BE2C (cell line): ENCODE data around the gene MYH9.
A peak's percentile ranks its signal among the peaks of the same experiment; 100 is the strongest.

Source experiments
- DNase-seq: peaks from one replicate; pipeline ENCODE4 v3.0.0-alpha.2; 2020
- H3K27me3 ChIP-seq: fragments of 250-450 bp; sonication (Bioruptor Pico); 2 replicates; pipeline ENCODE4 v1.5.1; 2020; ENCODE audit warnings: mild to moderate bottlenecking
- H3K36me3 ChIP-seq: fragments of 250-450 bp; sonication (Bioruptor Pico); 2 replicates; pipeline ENCODE4 v1.5.1; 2020; ENCODE audit warnings: mild to moderate bottlenecking
- H3K4me1 ChIP-seq: fragments of 250-450 bp; sonication (Bioruptor Pico); 2 replicates; pipeline ENCODE4 v1.5.1; 2020
- H3K4me3 ChIP-seq: 2 replicates; pipeline ENCODE4 v1.5.1; 2011; ENCODE audit warnings: low read depth, low read length
- H3K9me3 ChIP-seq: fragments of 250-450 bp; sonication (Bioruptor Pico); 2 replicates; pipeline ENCODE4 v1.5.1; 2020
- TF ChIP-seq, protein P1 (sequence below): IDR thresholded peaks from 2 replicates; pipeline ENCODE4 v1.5.1; 2012; ENCODE audit warnings: mild to moderate bottlenecking, low read depth, low read length

The MYH9 gene

DNA sequence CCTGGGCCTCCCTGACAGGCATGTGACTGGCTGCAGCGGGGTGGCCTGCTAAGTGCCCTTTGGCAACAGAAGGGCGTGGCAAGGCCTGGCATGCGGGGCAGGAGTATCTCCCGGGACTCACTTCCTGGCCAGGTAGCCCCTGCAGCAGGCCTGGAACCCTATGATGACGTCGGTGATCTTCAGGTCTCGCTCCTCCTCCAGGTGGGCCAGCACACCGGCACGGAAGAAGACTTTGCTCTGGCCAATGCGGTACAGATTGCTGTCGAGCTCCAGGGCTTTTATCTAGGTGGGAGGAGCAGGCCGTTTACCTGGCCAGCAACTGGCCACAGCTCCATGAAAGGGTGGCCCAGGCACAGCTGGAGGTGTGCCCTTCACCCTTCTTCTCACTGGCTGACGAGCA is 83.9 kb downstream of the MYH9 start:
- TF ChIP-seq, protein P1, sequence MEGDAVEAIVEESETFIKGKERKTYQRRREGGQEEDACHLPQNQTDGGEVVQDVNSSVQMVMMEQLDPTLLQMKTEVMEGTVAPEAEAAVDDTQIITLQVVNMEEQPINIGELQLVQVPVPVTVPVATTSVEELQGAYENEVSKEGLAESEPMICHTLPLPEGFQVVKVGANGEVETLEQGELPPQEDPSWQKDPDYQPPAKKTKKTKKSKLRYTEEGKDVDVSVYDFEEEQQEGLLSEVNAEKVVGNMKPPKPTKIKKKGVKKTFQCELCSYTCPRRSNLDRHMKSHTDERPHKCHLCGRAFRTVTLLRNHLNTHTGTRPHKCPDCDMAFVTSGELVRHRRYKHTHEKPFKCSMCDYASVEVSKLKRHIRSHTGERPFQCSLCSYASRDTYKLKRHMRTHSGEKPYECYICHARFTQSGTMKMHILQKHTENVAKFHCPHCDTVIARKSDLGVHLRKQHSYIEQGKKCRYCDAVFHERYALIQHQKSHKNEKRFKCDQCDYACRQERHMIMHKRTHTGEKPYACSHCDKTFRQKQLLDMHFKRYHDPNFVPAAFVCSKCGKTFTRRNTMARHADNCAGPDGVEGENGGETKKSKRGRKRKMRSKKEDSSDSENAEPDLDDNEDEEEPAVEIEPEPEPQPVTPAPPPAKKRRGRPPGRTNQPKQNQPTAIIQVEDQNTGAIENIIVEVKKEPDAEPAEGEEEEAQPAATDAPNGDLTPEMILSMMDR, result no peak

DNA sequence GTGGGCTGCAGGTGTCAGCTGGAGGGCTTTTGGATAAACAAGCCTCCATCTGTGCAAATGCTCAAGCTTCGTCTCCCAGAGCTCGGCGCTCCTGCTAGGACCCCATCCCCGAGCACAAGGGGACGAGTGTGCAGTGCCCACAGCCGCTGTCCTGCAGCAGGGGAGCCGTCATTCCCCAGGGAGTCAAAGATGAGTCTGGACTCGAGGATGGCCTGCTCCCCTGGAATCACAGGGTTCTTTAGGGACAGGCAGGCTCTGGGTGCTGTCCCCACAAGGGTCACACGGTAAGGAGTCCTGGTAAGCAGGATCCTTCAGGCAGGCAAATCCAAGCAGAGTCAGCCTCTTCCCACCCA is 84.7 kb downstream of the MYH9 start:
- Histone ChIP-seq H3K4me3 (no peak overlapping the region), H3K36me3 (peaks cover 85% of the 10 kb centered on the region), H3K9me3 (no peaks in the 10 kb centered on the region), H3K27me3 (no peaks in the 10 kb centered on the region), H3K4me1 (no peaks in the 10 kb centered on the region)
- DNase-seq, result no peak
- TF ChIP-seq, protein P1, result no peak

More for the DNA sequence above, 83.9 kb downstream of the MYH9 start:
- Histone ChIP-seq H3K4me3 (no peak overlapping the region), H3K9me3 (no peaks in the 10 kb centered on the region), H3K27me3 (no peaks in the 10 kb centered on the region), H3K36me3 (peaks cover 81% of the 10 kb centered on the region), H3K4me1 (no peaks in the 10 kb centered on the region)
- no peak for DNase-seq

DNA sequence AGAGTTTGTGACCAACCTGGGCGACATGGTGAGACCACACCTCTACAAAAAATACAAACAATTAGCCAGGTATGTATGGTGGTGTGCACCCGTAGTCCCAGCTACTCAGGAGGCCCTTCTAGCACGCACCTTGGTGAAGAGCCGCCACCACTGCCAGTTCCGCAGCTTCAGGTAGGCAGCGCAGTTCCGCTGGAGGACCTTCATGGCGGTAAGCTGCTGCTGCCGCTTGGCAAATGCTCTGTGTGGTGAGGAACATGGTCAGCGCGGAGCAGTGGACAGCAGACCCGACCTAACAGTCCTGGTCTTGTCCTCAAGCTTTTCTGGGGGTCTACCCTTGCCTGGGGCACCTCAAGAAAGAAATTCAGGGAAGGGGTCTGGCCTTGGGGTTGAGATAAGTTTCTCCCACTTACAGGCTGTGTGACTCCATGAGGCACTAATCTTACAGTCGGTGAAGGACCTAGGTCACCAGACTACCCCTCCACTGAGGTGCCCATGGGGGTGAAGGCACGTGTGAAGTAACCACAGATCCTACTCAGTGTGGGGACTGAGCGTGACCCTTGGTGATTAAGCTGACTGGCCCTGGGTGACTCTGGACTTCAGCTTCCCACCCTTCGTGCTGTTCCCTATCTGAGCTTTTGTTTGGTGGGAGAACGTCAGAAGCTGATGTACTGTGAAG is 85.2 kb downstream of the MYH9 start:
- Histone ChIP-seq H3K36me3 (peaks cover 88% of the 10 kb centered on the region), H3K4me3 (no peak overlapping the region), H3K9me3 (no peaks in the 10 kb centered on the region), H3K27me3 (no peaks in the 10 kb centered on the region), H3K4me1 (no peaks in the 10 kb centered on the region)
- DNase-seq, result no peak
- TF ChIP-seq, protein P1, result no peak

DNA sequence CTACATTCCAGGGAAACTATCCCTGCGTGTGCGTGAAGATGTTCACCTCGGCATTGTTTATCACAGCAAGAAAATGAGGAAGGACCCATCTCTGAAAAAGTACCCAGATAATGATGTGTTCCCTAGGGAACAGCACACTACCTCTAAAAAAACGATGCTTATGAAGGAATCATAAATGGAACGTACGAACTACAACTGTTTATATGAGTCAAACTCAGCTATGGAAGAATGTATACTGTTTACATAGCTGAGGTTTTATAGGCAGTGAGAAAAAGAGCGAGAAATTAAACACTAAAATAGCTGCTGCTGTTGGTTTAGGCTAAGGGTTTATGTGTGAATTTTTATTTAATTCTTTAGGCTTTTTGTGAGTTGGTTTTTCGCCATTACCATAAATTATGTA is 85.9 kb downstream of the MYH9 start:
- H3K27me3 ChIP-seq, result no peaks in the 10 kb centered on the region
- TF ChIP-seq, protein P1, result no peak
- H3K4me3 ChIP-seq, result no peak overlapping the region
- H3K4me1 ChIP-seq, result no peaks in the 10 kb centered on the region
- H3K9me3 ChIP-seq, result no peaks in the 10 kb centered on the region
- no peak for DNase-seq
- peaks cover 90% of the 10 kb centered on the region for H3K36me3 ChIP-seq

DNA sequence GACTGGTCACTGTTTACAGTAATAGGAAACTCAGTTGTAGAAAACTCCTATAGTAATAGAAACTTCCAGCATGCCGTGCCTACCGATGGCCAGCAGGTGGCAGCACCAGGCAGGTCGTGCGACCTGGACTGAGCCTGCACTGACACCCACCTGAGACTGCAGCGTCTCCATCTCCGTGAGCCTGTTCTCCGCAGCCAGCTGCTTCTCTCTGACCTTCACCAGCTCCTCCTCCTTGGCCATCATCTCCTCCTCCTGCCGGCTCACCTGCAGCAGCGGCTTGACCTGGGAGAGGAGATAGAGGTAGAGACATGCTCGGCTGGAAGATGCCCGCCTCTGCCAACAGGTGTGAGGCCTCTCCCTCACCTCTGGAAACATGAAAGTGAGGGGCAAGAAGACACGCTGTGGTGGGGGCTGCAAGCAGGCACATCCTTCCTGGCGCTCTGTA is 86.4 kb downstream of the MYH9 start:
- Histone ChIP-seq H3K4me1 (no peaks in the 10 kb centered on the region), H3K27me3 (no peaks in the 10 kb centered on the region), H3K9me3 (no peaks in the 10 kb centered on the region), H3K36me3 (peaks cover 90% of the 10 kb centered on the region), H3K4me3 (no peak overlapping the region)
- TF ChIP-seq, protein P1, result peak; percentile 91
- peak; percentile 79 for DNase-seq

DNA sequence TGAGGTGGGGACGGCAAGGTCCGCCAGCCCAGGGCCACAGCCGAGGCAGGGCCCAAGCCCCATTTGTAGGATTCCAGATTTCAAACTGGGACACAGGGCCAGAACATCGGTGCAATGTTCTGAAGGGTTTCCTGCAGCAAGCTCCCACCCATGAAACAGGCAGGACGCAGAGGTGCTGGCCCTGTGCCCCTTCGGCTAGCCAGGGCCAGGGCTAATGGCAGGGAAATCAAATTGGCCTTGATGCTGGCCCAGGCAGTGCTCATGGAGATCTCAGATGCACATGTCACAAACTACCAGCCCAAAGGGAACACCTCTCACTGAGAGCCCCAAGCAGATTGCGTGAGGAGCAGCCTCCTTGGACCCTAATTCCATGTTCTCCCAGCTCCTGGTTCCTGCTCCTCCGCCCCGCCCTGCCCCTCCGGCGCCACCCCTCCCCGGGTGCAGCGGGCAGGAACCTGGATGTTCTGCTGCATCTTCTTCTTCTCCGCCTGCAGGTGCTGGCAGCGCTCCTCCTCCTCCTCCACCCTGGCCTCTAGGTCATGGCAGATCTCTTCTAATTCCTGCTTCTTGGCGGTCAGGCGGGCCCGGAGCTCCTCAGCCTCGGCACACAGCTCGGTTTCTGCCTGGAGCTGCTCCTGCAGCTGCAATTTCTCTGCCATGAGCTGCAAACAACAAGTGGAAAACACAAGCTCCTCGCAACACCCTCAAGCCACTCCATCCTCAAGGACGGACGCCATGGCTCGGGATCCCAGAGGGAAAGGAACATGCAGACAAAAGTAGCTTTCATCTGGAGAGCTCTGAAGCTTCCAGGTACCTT is 87.2 kb downstream of the MYH9 start:
- no peaks in the 10 kb centered on the region for H3K27me3 ChIP-seq
- H3K4me1 ChIP-seq, result no peaks in the 10 kb centered on the region
- H3K36me3 ChIP-seq, result peaks cover 88% of the 10 kb centered on the region
- H3K9me3 ChIP-seq, result no peaks in the 10 kb centered on the region
- no peak for DNase-seq
- TF ChIP-seq, protein P1, result no peak
- no peak overlapping the region for H3K4me3 ChIP-seq
